GM20000 (cell line): ENCODE results near the gene GLDC.
"Not testable (repeated sequence)": the region's sequence is repeated elsewhere in the genome, so short reads cannot be mapped to it uniquely, and the experiment has no call there.

Source experiments
- DNase-seq: peaks from one replicate; pipeline ENCODE4 v3.0.0; 2012; ENCODE audit warnings: low spot score
- TF ChIP-seq, protein P1 (sequence below): IDR thresholded peaks from 2 replicates; pipeline ENCODE4 v1.5.1; 2012; ENCODE audit warnings: mild to moderate bottlenecking, control low read depth; ENCODE audit errors: extremely low read depth, missing control alignments

The GLDC gene

DNA sequence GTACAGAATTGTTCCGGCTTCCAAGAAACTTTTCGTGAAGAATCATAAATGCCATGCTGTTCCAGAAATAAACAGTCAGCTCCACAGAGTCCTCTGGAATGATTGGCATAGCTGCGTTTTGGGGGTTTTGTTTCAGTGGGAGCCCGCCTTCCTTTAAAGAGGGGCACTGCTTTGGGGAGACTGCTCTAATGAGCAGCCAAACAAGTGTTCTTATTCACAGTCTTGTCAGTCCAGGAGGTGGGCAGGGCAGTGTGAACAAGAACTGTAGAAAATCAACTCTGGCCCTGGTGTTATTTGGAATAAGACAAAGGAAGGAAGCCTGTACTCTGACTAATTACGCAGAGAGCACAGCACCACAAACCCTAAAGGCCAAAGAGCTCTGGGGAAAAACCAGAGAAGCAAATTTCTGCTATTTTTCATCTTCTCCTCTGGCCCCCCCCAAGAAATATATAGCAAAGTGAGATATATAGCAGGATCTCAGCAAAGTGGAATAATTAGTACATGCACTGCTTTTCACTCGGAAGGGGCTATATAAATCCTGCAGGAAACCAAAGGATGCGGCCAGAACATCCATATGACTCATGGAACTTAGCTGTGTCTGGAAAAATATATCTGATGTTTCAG lies 92.9 kb downstream of the GLDC start:
- TF ChIP-seq, protein P1, sequence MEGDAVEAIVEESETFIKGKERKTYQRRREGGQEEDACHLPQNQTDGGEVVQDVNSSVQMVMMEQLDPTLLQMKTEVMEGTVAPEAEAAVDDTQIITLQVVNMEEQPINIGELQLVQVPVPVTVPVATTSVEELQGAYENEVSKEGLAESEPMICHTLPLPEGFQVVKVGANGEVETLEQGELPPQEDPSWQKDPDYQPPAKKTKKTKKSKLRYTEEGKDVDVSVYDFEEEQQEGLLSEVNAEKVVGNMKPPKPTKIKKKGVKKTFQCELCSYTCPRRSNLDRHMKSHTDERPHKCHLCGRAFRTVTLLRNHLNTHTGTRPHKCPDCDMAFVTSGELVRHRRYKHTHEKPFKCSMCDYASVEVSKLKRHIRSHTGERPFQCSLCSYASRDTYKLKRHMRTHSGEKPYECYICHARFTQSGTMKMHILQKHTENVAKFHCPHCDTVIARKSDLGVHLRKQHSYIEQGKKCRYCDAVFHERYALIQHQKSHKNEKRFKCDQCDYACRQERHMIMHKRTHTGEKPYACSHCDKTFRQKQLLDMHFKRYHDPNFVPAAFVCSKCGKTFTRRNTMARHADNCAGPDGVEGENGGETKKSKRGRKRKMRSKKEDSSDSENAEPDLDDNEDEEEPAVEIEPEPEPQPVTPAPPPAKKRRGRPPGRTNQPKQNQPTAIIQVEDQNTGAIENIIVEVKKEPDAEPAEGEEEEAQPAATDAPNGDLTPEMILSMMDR, result no peak
- DNase-seq, result no peak

DNA sequence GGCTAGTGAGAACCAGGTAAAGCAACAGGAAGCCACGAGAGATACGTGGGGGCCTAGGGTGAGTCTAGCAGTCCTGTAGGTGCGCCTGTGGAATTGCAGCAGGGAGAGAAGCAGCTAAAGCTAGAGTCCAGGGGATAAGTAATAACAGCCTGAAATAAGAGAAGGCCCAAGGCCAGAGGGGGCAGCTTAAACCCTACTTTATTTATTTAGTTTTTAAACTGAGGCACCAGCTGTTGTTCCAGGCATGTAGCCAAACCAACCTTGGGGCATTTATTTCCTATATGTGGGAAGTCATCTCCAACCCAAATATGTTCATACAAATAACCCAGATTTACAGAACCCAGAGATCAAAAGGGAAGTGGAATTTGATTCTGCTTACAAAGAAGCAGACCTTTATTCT lies 93.5 kb downstream of the GLDC start:
- TF ChIP-seq, protein P1, result no peak
- DNase-seq, result no peak

DNA sequence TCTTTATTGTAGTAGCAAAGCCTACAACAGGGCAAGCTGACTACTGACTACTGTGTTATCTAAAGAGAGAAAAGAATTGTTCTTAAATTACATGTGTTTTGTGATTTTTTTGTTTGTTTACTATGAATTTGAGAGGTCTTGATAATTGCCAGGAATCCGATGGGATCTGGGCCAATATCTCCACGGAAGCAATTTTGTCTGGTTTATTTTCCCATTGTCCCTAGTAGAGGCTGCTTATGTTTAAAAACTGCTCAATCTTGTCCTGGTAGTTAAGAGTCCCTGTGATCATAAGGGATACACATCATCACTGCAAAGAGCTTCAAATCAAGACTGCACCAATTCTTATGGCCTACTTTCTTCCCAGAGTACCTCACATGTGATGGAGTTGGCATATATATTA lies 94.4 kb downstream of the GLDC start:
- TF ChIP-seq, protein P1, result no peak
- no peak for DNase-seq

DNA sequence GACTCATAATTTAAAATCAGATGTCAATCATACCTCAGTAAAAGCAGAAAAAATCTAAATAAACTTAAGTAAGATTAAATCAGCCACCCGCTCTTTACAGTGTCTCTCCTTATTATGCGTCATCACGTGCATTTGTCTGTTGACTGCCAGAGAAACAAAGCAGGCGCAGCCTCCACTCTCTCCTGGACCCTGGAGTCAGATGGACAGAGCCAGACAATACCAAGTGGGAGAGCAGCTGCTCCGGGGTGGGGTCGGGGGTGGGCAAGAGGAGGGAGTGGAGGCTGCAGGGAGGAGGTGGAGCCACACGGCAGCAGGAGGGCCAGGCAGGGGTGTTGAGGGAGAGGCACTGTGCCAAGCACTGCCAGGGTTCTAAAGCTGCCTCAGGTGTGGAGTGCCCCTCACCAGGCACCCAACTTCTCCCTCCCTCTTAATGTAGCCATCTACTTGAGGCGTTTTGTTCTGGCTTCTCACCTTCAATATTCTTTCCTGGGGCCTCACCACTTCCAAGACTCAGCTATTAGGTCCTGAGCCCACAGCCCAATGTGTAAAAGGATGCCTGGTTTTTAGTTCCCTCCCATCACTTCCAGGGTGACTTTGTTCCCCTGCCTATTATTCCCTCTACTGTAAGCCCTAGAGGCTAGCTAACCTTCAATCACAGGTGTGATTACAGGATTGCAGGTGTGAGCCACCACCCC lies 96.3 kb downstream of the GLDC start:
- DNase-seq, result no peak
- TF ChIP-seq, protein P1, result no peak

DNA sequence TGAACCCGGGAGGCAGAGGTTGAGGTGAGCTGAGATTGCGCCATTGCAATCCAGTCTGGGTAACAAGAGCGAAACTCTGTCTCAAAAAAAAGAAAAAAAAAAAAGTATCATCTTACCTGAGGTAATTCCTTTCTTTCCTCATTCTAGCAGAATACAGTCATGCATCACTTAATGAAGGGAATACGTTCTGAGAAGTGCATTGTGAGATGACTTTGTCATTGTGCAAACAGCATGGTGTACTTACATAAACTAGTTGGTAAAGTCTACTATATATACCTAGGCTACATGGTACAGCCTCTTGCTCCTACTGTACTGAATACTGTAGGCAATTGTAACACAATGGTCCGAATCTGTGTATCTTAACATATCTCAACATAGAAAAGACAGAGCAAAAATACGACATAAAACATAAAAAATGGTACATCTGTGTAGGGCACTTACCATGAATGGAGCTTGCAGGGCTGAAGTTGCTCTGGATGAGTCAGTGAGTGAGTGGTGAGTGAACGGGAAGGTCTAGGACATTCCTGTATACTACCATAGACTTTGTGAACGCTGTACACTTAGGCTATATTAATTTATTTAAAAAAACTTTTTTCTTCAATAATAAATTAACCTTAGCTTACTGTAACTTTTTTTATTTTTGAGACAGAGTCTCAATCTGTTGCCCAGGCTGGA lies 100.4 kb downstream of the GLDC start:
- TF ChIP-seq, protein P1, result no peak
- DNase-seq, result no peak

DNA sequence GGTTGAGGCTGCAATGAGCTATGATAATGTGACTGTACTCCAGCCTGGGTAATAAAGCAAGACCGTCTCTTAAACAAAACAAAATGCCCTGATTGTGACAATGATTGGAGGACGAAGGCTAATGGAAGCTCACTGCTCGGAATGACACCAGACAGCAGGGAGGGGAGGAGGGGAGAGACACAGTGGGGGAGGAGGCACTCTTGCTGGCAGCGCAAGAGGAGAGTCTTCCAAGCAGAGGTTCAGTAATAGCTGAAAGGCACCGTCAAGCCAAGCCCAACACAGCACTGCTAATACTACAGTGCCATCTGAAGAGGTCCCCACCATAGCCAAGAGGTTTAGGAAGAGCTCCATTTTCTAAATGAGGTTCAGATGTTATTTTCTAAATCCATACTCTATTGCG lies 102.3 kb downstream of the GLDC start:
- TF ChIP-seq, protein P1, result no peak
- DNase-seq, result no peak

DNA sequence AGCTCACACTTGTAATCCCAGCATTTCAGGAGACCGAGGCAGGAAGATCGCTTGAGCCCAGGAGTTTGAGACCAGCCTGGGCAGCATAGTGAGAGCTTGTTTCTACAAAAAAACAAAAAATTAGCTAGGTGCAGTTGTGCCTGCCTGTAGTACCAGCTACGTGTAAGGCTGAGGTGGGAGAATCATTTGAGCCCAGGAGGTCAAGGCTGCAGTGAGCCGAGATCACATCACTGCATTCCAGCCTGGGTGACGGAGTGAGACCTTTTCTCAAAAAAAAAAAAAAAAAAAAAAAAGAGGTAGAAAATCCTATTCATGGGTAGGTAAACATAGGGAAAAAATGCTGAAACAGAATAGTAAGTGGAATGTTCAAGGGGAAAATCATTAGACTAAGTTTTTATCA lies 102.9 kb downstream of the GLDC start:
- not testable (repeated sequence) for DNase-seq
